Lung (tissue), 12 donors: ENCODE measurements around the gene UBR1. TPM values are rescaled to one million over a fixed set of nuclear protein-coding genes. Genes with fewer than 3 reads are reported as not detected.
"Not testable (repeated sequence)": the region's sequence is repeated elsewhere in the genome, so short reads cannot be mapped to it uniquely, and the experiment has no call there.

Experiments
- ATAC-seq: fragments of 200-7000 bp; cut with Tn5 transposase; one replicate; pipeline ENCODE4 v1.9.1; 2020; ENCODE audit warnings: moderate number of reproducible peaks; ENCODE audit not compliant: insufficient read depth, low FRiP score
- DNase-seq, 3 donors: peaks; one replicate each; pipeline ENCODE4 v3.0.0-alpha.2; 2013 to 2017
- H3K27ac ChIP-seq, 2 donors: one replicate each; pipeline ENCODE4 v1.5.1; 2013; ENCODE audit warnings: mild to moderate bottlenecking in 2 of 2, moderate library complexity in 2 of 2, control low read depth in 1 of 2, inconsistent platforms in 1 of 2, low read depth in 1 of 2, low read length in 1 of 2
- H3K27me3 ChIP-seq, 3 donors: one replicate each; pipeline ENCODE4 v1.5.1; 2013; ENCODE audit warnings: low read length in 2 of 3; ENCODE audit not compliant: control insufficient read depth in 3 of 3, insufficient read depth in 3 of 3
- H3K36me3 ChIP-seq, 4 donors: one replicate each; pipeline ENCODE4 v1.5.1; 2013; ENCODE audit warnings: low read length in 4 of 4, mild to moderate bottlenecking in 1 of 4, moderate library complexity in 1 of 4; ENCODE audit not compliant: control insufficient read depth in 4 of 4, insufficient read depth in 4 of 4
- H3K4me1 ChIP-seq, 5 donors: one replicate each; pipeline ENCODE4 v1.5.1; 2013; ENCODE audit warnings: low read length in 5 of 5, mild to moderate bottlenecking in 2 of 5, moderate library complexity in 1 of 5; ENCODE audit not compliant: control insufficient read depth in 5 of 5, insufficient read depth in 5 of 5
- H3K4me3 ChIP-seq: one replicate; pipeline ENCODE4 v1.5.1; 2013; ENCODE audit warnings: mild to moderate bottlenecking, control low read depth, moderate library complexity
- H3K9ac ChIP-seq, 2 donors: one replicate each; pipeline ENCODE4 v1.5.1; 2013; ENCODE audit warnings: low read length in 2 of 2, control low read depth in 1 of 2; ENCODE audit not compliant: insufficient read depth in 1 of 2
- H3K9me3 ChIP-seq, 4 donors: one replicate each; pipeline ENCODE4 v1.5.1; 2013; ENCODE audit warnings: low read length in 3 of 4, mild to moderate bottlenecking in 1 of 4, moderate library complexity in 1 of 4; ENCODE audit not compliant: control insufficient read depth in 4 of 4, insufficient read depth in 3 of 4
- WGBS, 2 donors: extraction: QIAGEN DNeasy Blood & Tissue Kit; methylation state at CpG; one replicate each; pipeline ENCODE4 v1.1.7; 2013; 5-methylcytosine and 5-hydroxymethylcytosine counted together
- polyA plus RNA-seq, 2 donors: library from polyadenylated mRNA; stranded (reverse); fragments of 200-250 nt; gene quantifications; one replicate each; pipeline ENCODE4 v1.2.1, GENCODE V29; 2013
- total RNA-seq, 2 donors: library from RNA; depleted of rRNA in 1 of 2; stranded (reverse); fragments of >200 nt in 1 of 2; gene quantifications; one replicate each; pipeline ENCODE4 v1.2.1, GENCODE V29; 2014 to 2021
- TF ChIP-seq, protein P1 (sequence below): IDR thresholded peaks from 2 replicates; pipeline ENCODE4 v1.5.1; 2012; ENCODE audit warnings: mild to moderate bottlenecking; ENCODE audit errors: control extremely low read depth, extremely low read depth
- donor health status: control.
- donor health status: control.
- donor health status: Bipolar disorder and iron deficiency.
- donor health status: healthy.
- donor health status: DM: yes; HTN: yes; CAD: no.

The UBR1 gene
- total and polyA plus RNA-seq, 4 donors, result 5.7 to 70.3 (median 17.2) TPM

DNA sequence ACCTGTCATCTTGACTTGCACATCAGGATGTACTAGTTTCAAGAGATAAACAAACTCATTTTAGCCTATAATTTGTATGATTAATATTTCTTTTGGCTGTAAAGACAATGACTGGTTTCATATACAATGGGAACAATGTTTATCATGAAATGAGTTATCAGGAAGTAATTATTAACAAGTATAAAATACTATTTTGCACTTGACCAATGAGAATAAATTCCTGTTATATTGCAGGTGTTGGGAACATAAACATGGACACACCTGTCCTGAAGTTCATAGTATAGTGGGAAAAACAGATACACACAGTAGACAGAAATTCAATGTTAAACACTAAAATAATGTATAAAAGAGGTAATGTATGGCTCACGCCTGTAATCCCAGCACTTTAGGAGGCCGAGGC lies 56.9 kb downstream of the UBR1 start:
- Histone ChIP-seq H3K4me3 (no peak overlapping the region), H3K4me1 (peaks cover 0 to 2% (median 0%) of the 10 kb centered on the region in 5 donors), H3K27ac (no peak overlapping the region), H3K9ac (no peak overlapping the region), H3K9me3 (no peaks in the 10 kb centered on the region), H3K36me3 (peaks cover 11 to 29% (median 16%) of the 10 kb centered on the region in 4 donors), H3K27me3 (no peaks in the 10 kb centered on the region)
- ATAC-seq (no peak), DNase-seq (no peak)
- WGBS, 2 donors, result 100% methylated on average over 2 of the region's 2 CpGs
- TF ChIP-seq, protein P1, sequence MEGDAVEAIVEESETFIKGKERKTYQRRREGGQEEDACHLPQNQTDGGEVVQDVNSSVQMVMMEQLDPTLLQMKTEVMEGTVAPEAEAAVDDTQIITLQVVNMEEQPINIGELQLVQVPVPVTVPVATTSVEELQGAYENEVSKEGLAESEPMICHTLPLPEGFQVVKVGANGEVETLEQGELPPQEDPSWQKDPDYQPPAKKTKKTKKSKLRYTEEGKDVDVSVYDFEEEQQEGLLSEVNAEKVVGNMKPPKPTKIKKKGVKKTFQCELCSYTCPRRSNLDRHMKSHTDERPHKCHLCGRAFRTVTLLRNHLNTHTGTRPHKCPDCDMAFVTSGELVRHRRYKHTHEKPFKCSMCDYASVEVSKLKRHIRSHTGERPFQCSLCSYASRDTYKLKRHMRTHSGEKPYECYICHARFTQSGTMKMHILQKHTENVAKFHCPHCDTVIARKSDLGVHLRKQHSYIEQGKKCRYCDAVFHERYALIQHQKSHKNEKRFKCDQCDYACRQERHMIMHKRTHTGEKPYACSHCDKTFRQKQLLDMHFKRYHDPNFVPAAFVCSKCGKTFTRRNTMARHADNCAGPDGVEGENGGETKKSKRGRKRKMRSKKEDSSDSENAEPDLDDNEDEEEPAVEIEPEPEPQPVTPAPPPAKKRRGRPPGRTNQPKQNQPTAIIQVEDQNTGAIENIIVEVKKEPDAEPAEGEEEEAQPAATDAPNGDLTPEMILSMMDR, result no peak

DNA sequence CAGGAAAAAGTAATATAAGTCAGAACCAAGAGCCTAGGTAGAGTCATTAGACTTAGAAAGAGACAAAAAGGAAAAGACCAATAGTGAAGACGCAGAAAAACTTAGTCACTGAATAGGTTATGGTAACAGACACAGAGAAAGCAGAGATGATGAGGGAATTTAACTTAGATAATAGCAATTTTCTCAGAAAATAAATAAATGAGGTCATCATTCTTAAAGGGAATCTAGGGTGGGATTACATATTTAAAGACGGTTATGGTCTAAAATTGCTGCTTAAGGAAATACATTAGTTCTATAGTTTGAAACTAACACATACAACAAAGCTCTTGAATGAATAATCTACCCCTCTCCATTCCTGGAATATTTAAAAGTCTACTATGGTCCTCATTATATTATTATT lies 59.4 kb downstream of the UBR1 start:
- Histone ChIP-seq H3K27ac (no peak overlapping the region), H3K4me1 (no peaks in the 10 kb centered on the region), H3K36me3 (peaks cover 10 to 31% (median 24%) of the 10 kb centered on the region in 4 donors), H3K27me3 (no peaks in the 10 kb centered on the region), H3K9ac (no peak overlapping the region), H3K4me3 (no peak overlapping the region), H3K9me3 (no peaks in the 10 kb centered on the region)
- WGBS, 2 donors, result 95 to 97% methylated on average over 2 of the region's 2 CpGs
- no peak for DNase-seq
- TF ChIP-seq, protein P1, result no peak
- ATAC-seq, result no peak

DNA sequence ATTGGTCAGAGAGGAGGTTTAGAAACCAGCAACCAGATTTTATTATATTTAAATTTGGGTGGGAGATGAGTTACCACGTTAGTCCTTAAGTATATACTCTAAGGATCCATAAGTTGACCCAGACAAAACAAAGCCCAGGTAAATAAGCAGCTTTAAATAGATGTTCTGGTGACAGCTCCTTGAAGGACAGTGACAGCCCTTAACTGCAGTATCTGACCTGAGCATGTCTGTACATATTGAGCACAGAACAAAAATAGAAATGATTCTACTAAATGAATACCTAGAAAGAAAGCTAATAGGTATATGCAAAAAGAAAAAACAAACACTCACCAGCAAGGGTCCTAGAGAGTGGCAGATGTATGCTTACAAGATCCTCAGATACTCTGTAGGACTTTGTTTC lies 63.0 kb downstream of the UBR1 start:
- H3K27me3 ChIP-seq, result no peaks in the 10 kb centered on the region
- 86 to 87% methylated on average over 1 of the region's 1 CpG for WGBS, 2 donors
- H3K36me3 ChIP-seq, result peaks cover 7 to 31% (median 22%) of the 10 kb centered on the region in 4 donors
- TF ChIP-seq, protein P1, result no peak
- no peaks in the 10 kb centered on the region for H3K9me3 ChIP-seq
- ATAC-seq, result no peak
- no peak overlapping the region for H3K27ac ChIP-seq
- H3K4me3 ChIP-seq, result no peak overlapping the region
- H3K4me1 ChIP-seq, result no peaks in the 10 kb centered on the region
- no peak overlapping the region for H3K9ac ChIP-seq
- no peak for DNase-seq

DNA sequence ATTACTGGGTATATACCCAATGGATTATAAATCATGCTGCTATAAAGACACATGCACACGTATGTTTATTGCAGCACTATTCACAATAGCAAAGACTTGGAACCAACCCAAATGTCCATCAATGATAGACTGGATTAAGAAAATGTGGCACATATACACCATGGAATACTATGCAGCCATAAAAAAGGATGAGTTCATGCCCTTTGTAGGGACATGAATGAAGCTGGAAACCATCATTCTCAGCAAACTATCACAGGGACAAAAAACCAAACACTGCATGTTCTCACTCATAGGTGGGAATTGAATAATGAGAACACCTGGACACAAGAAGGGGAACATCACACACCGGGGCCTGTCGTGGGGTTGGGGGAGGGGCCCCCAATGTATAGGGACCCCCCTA lies 64.8 kb downstream of the UBR1 start:
- 93 to 96% methylated on average over 3 of the region's 3 CpGs for WGBS, 2 donors
- H3K27ac ChIP-seq, DNase-seq, ATAC-seq, H3K4me3 ChIP-seq, H3K9me3 ChIP-seq, H3K27me3 ChIP-seq, H3K4me1 ChIP-seq, H3K9ac ChIP-seq: not testable (repeated sequence)
- peaks cover 7 to 23% (median 15%) of the 10 kb centered on the region in 4 donors for H3K36me3 ChIP-seq

DNA sequence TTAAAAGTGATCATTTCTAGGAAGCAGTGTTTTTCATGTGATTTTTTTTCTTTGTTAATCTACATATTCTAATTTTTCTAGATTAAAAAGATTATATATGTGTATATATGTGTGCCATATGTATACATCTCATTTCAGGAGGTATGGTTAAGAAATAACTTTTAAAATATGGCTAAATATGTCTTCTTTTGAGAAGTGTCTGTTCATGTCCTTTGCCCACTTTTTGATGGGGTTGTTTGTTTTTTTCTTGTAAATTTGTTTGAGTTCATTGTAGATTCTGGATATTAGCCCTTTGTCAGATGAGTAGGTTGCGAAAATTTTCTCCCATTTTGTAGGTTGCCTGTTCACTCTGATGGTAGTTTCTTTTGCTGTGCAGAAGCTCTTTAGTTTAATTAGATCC lies 70.6 kb downstream of the UBR1 start:
- not testable (repeated sequence) for H3K4me3 ChIP-seq, H3K27ac ChIP-seq, DNase-seq, ATAC-seq, H3K9ac ChIP-seq, H3K9me3 ChIP-seq, H3K4me1 ChIP-seq, H3K27me3 ChIP-seq
- peaks cover 2 to 12% (median 3%) of the 10 kb centered on the region in 4 donors for H3K36me3 ChIP-seq
- no CpG with 5 or more reads among the region's 1 CpG for WGBS, 2 donors
